OCI-LY7 (cell line): Measurements from ENCODE around the gene EIF3L.

Experiments
- CTCF ChIP-seq: fragments of 200-600 bp; sonication (generic); conservative IDR thresholded peaks from 2 replicates; pipeline ENCODE4 v1.5.1; 2014; ENCODE audit warnings: mild to moderate bottlenecking, antibody characterized with exemption, low read length, moderate library complexity, mixed read lengths
- EZH2phosphoT487 ChIP-seq: fragments of 200-600 bp; sonication (generic); IDR thresholded peaks from 2 replicates; pipeline ENCODE4 v1.6.1; 2018; ENCODE audit warnings: low read depth, borderline replicate concordance, mild to moderate bottlenecking, mixed run types, antibody characterized with exemption, low read length, moderate library complexity, mixed read lengths

DNA sequence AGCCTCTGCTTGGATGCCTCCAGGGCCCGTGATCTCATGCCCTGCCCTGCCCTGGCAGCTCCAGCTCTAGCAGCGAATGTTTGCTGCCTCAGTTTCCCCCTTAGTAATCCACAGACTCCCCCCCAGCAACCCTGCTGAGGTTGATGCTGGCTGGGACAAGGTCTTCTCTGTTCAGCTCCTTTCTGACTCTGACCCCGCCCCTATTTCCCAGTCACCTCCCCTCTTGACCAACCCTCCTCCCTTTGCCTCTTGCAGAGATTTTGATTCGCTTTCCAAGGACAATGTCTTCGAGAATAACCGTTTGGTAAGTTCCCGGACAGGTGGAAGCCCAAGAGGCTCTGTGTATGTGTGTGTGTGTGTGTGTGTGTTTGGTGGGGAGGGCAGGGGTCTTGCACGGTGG, 62.5 kb downstream of the EIF3L start:
- TF ChIP-seq CTCF (no peak), EZH2phosphoT487 (no peak)
